ENCODE measurements around the gene PEF1.

PEF1 gene

DNA sequence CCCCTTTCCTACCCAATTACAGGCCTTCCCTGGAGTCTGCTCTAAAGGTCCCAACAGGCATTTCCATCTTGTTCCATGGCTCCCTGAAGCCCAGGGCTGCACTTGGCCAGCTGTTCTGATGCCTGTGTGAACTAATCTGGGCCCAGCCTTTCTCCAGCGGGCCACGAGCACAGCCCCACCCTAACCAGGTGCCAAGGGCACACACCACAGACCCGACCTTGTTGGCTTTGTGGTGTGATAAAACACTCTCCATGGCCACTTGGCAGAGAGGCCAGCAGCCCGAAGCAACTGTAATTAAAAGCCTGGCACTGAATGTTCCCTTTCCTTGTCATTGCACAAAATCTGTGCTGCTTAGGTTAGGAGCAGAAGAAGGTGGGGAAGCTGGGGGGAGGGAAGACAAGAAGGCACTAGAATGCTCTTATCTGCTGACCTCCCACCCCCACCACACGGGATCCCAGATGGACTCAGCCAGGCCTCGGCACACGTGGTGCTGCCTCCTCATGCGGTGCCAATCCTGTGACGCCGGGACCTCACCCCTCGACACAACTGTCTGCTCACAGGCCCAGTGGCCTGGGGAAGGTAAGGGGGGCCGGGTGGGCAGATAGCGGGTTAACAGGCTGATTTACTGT lies 17.3 kb downstream of the PEF1 start:
- H3K36me3 ChIP-seq (ENCODE audit: control insufficient read depth, insufficient read depth, low read length), result peaks cover 41% of the 10 kb centered on the region
- H3K27me3 ChIP-seq (ENCODE audit: control insufficient read depth, insufficient read depth, low read length), result no peaks in the 10 kb centered on the region
- no peak overlapping the region for H3K27ac ChIP-seq (ENCODE audit: low read depth, low read length)
- H3K4me1 ChIP-seq (ENCODE audit: control insufficient read depth, insufficient read depth, low read length), result peaks cover 6% of the 10 kb centered on the region; the same call in 1 of the 2 replicates
- H3K4me3 ChIP-seq (ENCODE audit: low read depth, low read length), result no peak overlapping the region
- H3K9me3 ChIP-seq (ENCODE audit: control insufficient read depth, insufficient read depth, low read depth, low read length), result no peaks in the 10 kb centered on the region
- no peak overlapping the region for H3K9ac ChIP-seq (ENCODE audit: low read length)

DNA sequence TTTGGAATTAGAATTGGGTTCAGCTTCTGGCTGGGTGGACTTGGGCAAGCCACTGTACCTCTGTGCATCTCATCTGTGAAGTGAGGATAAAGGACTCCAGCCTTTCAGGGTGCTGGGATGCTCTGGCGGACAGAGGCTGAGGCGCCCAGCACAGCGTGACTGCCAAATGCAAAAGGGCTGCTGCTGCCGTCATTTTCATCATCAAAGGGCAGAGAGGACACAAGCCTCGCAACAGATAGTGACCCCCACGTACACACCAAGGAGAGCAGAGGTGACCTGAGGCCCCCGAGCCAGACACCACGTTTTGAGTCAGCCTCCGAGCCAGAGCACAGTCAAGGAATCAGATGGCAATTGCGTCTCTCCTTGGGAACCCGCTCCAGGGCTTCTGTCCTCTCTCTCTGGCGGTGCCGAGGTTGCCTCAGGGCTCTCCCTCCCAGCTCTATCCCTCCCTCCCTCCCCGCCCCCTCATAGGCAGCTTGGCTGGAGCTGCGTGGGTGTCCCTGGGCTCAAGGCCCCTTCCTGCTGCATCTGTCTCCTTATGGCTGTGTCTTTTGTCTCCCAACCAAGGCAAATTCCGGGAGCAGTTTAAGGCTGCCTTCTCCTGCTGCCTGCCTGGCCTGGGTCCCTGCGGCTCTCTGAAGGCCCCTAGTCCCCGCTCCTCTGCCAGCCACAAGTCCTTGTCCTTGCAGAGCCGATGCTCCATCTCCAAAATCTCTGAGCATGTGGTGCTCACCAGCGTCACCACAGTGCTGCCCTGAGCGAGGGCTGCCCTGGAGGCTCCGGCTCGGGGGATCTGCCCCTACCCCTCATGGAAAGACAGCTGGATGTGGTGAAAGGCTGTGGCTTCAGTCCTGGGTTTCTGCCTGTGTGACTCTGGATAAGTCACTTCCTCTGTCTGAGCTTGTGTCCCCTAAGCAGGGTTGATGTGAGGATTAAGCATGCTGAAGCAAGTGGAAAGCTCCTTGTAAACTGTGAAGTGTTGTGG lies 18.2 kb downstream of the PEF1 start:
- no peaks in the 10 kb centered on the region for H3K27me3 ChIP-seq (ENCODE audit: control insufficient read depth, insufficient read depth, low read length)
- H3K4me3 ChIP-seq (ENCODE audit: low read depth, low read length), result no peak overlapping the region
- no peak overlapping the region for H3K9ac ChIP-seq (ENCODE audit: low read length)
- H3K36me3 ChIP-seq (ENCODE audit: control insufficient read depth, insufficient read depth, low read length), result peaks cover 32% of the 10 kb centered on the region
- no peak overlapping the region for H3K27ac ChIP-seq (ENCODE audit: low read depth, low read length)
- H3K9me3 ChIP-seq (ENCODE audit: control insufficient read depth, insufficient read depth, low read depth, low read length), result no peaks in the 10 kb centered on the region
- H3K4me1 ChIP-seq (ENCODE audit: control insufficient read depth, insufficient read depth, low read length), result peaks cover 6% of the 10 kb centered on the region; the same call in 1 of the 2 replicates

DNA sequence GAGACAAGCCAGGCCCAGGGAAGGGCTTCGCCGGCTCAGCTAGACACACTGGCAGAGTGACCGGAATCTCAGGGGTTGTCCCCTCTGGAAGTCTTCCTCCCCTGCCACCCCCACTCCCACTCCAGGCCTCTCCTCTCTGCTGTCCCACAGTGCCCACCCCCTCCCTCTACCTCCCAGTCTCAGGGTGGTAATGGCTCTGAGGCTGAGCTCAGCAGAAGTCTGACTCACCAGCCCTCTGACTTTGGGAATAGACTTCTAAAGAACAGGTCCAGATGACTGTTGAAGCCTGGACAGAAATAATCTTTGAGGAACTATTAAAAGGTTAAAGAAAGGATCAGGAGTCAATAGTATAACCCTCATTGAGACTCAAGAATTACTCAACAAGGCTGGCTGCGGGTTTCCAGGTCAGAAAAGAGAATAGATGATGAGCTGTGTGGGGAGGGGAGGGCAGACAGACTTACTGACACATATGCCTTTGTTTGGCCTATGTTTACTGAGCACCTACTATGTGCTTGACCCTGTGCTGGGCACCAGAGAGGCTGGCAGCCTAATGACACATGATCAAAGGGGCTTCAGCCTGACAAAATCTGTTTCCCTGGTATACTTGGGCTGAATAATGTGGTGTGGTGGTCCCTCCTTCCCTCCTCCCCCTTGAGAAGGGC lies 19.0 kb downstream of the PEF1 start:
- no peaks in the 10 kb centered on the region for H3K27me3 ChIP-seq (ENCODE audit: control insufficient read depth, insufficient read depth, low read length)
- no peaks in the 10 kb centered on the region for H3K9me3 ChIP-seq (ENCODE audit: control insufficient read depth, insufficient read depth, low read depth, low read length)
- H3K36me3 ChIP-seq (ENCODE audit: control insufficient read depth, insufficient read depth, low read length), result peaks cover 24% of the 10 kb centered on the region
- no peak overlapping the region for H3K27ac ChIP-seq (ENCODE audit: low read depth, low read length)
- peaks cover 6% of the 10 kb centered on the region; the same call in 1 of the 2 replicates for H3K4me1 ChIP-seq (ENCODE audit: control insufficient read depth, insufficient read depth, low read length)
- H3K4me3 ChIP-seq (ENCODE audit: low read depth, low read length), result no peak overlapping the region
- no peak overlapping the region for H3K9ac ChIP-seq (ENCODE audit: low read length)

DNA sequence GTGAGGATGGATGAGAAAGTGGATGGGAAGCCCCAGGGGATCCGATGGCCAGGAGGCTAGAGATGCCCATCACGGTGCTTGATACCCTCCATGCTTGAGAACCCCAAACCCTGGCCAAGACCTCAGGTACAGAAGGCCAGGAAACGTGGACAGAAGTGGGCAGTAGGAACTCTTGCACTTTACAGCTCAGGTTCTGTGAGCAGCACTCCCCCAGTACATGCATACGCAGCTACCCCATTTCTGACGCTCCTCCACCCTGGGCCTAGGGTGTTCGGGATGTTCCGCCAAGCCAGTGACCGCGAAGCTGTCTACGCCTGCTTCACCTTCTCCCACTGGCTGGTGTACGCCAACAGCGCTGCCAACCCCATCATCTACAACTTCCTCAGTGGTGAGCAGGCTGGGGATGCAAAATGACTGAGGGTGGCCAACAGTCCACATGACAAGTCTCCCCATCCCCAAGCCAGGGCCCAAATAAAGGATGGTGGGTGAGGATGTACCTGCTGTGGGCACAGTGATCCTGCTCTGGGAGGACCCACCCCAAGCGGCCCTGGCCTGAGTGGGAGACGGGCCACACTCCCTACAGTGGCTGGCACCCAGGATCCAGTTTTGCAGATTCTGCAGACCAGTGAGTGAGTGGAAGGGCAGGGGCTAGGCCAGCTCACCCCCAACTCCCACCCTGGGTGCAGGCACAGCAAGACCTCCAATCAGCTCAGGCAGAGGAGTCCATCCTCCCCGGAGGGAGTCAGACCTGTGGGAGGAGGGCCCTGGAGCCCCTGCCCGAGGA lies 19.8 kb downstream of the PEF1 start:
- Histone ChIP-seq H3K4me1 (ENCODE audit: control insufficient read depth, insufficient read depth, low read length) (peaks cover 6% of the 10 kb centered on the region; the same call in 1 of the 2 replicates), H3K27me3 (ENCODE audit: control insufficient read depth, insufficient read depth, low read length) (no peaks in the 10 kb centered on the region), H3K27ac (ENCODE audit: low read depth, low read length) (no peak overlapping the region)

DNA sequence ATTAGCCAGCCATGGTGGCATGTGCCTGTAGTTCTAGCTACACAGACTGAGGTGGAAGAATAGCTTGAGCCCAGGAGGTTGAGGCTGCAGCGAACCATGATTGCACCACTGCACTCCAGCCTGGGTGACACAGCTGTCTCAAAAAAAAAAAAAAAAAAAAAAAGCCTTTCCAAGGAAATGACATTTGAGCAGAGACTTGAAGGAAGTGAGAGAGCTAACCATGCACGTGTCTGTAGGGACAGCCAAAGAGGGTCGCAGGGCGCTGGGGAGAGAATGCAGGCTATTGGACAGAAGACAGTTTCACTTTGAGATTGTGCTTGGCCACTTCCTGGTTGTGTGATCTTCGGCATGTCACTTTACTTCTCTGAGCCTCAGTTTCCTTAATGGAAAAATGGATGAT lies 20.4 kb downstream of the PEF1 start:
- Histone ChIP-seq H3K9ac (ENCODE audit: low read length) (no peak overlapping the region), H3K36me3 (ENCODE audit: control insufficient read depth, insufficient read depth, low read length) (peaks cover 10% of the 10 kb centered on the region; the same call in 1 of the 2 replicates), H3K27ac (ENCODE audit: low read depth, low read length) (no peak overlapping the region), H3K9me3 (ENCODE audit: control insufficient read depth, insufficient read depth, low read depth, low read length) (no peaks in the 10 kb centered on the region), H3K4me1 (ENCODE audit: control insufficient read depth, insufficient read depth, low read length) (peaks cover 6% of the 10 kb centered on the region; the same call in 1 of the 2 replicates), H3K27me3 (ENCODE audit: control insufficient read depth, insufficient read depth, low read length) (peaks cover under 1% of the 10 kb centered on the region; the same call in 1 of the 2 replicates), H3K4me3 (ENCODE audit: low read depth, low read length) (no peak overlapping the region)

More for the DNA sequence above, 19.8 kb downstream of the PEF1 start:
- Histone ChIP-seq H3K9ac (ENCODE audit: low read length) (no peak overlapping the region), H3K9me3 (ENCODE audit: control insufficient read depth, insufficient read depth, low read depth, low read length) (no peaks in the 10 kb centered on the region), H3K4me3 (ENCODE audit: low read depth, low read length) (no peak overlapping the region), H3K36me3 (ENCODE audit: control insufficient read depth, insufficient read depth, low read length) (peaks cover 16% of the 10 kb centered on the region)

DNA sequence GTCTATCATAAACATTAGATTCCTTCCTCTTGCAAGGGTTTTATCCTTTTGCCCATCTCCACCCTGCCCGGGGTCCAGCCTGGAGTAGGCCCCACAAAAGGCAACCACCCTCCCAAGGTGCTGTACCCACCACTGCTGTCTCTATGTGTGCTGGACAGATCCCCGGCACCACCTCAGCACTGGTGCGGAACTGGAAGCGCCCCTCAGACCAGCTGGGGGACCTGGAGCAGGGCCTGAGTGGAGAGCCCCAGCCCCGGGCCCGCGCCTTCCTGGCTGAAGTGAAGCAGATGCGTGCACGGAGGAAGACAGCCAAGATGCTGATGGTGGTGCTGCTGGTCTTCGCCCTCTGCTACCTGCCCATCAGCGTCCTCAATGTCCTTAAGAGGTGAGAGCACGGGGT lies 21.3 kb downstream of the PEF1 start:
- no peak overlapping the region for H3K27ac ChIP-seq (ENCODE audit: low read depth, low read length)
- H3K27me3 ChIP-seq (ENCODE audit: control insufficient read depth, insufficient read depth, low read length), result peaks cover 9% of the 10 kb centered on the region
- no peak overlapping the region for H3K9ac ChIP-seq (ENCODE audit: low read length)

DNA sequence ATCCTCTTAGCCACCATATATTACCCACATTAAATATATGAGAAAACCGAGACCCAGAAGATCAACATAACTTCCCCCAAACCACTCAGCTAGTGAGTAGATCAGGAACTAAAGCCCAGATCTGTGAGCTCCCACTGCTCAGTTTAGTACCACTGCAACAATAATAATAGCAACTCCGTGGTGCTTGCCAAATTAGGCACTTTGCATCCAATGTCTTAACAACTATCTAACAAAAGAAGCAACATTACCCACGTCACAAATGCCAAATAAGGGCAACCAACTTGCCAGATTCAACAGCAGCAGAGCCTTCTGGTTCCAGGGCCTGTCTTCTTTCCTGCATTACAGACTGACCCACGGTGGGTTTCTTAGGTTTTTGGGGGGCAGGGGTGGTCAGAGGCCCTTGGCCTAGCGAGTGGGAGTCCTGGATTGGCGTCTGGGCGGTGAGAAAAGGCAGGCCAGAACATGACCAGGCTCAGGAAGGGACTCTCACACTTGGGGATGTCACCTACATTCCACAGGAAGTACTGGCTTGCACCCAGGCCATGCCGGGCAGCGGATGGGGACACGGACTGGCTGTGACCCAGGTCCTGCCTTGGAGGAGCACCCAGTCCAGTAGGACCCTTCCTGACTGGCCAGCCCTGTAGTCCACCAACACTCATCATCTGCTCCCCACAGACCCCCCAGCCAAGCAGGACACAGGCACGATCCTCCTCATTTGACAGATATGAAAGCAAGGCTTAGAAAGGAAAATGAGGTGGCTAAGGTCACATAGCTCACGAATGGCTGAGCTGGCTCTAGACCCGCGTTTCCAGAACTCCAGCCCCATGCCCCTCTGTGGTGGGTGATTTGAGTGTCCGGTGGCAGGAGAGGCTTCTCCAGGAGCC lies 22.6 kb downstream of the PEF1 start:
- Histone ChIP-seq H3K4me1 (ENCODE audit: control insufficient read depth, insufficient read depth, low read length) (peaks cover 9% of the 10 kb centered on the region; the same call in 1 of the 2 replicates), H3K9ac (ENCODE audit: low read length) (no peak overlapping the region), H3K27me3 (ENCODE audit: control insufficient read depth, insufficient read depth, low read length) (peaks cover 20% of the 10 kb centered on the region), H3K36me3 (ENCODE audit: control insufficient read depth, insufficient read depth, low read length) (no peaks in the 10 kb centered on the region), H3K9me3 (ENCODE audit: control insufficient read depth, insufficient read depth, low read depth, low read length) (no peaks in the 10 kb centered on the region), H3K27ac (ENCODE audit: low read depth, low read length) (no peak overlapping the region), H3K4me3 (ENCODE audit: low read depth, low read length) (no peak overlapping the region)

More for the DNA sequence above, 21.3 kb downstream of the PEF1 start:
- Histone ChIP-seq H3K4me1 (ENCODE audit: control insufficient read depth, insufficient read depth, low read length) (peaks cover 9% of the 10 kb centered on the region; the same call in 1 of the 2 replicates), H3K9me3 (ENCODE audit: control insufficient read depth, insufficient read depth, low read depth, low read length) (no peaks in the 10 kb centered on the region), H3K4me3 (ENCODE audit: low read depth, low read length) (no peak overlapping the region), H3K36me3 (ENCODE audit: control insufficient read depth, insufficient read depth, low read length) (peaks cover 3% of the 10 kb centered on the region; the same call in 1 of the 2 replicates)

DNA sequence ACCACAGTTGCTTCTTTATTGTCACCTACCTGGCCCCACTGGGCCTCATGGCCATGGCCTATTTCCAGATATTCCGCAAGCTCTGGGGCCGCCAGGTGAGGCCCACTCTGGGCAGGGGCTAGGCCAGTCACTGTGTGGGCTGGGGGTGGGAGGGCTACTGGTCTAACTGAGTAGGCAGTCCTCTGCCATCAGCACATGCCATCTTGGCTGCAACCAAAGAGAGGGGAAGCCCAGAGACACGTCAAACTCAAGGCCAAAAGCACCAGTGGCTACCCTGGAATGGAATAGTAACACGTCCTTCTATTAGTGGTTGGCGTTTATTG lies 23.2 kb downstream of the PEF1 start:
- no peaks in the 10 kb centered on the region for H3K36me3 ChIP-seq (ENCODE audit: control insufficient read depth, insufficient read depth, low read length)
- peaks cover 4% of the 10 kb centered on the region; the same call in 1 of the 2 replicates for H3K4me1 ChIP-seq (ENCODE audit: control insufficient read depth, insufficient read depth, low read length)
- H3K4me3 ChIP-seq (ENCODE audit: low read depth, low read length), result no peak overlapping the region
- no peak overlapping the region for H3K9ac ChIP-seq (ENCODE audit: low read length)
- no peaks in the 10 kb centered on the region for H3K9me3 ChIP-seq (ENCODE audit: control insufficient read depth, insufficient read depth, low read depth, low read length)
- peaks cover 26% of the 10 kb centered on the region for H3K27me3 ChIP-seq (ENCODE audit: control insufficient read depth, insufficient read depth, low read length)
- no peak overlapping the region for H3K27ac ChIP-seq (ENCODE audit: low read depth, low read length)

DNA sequence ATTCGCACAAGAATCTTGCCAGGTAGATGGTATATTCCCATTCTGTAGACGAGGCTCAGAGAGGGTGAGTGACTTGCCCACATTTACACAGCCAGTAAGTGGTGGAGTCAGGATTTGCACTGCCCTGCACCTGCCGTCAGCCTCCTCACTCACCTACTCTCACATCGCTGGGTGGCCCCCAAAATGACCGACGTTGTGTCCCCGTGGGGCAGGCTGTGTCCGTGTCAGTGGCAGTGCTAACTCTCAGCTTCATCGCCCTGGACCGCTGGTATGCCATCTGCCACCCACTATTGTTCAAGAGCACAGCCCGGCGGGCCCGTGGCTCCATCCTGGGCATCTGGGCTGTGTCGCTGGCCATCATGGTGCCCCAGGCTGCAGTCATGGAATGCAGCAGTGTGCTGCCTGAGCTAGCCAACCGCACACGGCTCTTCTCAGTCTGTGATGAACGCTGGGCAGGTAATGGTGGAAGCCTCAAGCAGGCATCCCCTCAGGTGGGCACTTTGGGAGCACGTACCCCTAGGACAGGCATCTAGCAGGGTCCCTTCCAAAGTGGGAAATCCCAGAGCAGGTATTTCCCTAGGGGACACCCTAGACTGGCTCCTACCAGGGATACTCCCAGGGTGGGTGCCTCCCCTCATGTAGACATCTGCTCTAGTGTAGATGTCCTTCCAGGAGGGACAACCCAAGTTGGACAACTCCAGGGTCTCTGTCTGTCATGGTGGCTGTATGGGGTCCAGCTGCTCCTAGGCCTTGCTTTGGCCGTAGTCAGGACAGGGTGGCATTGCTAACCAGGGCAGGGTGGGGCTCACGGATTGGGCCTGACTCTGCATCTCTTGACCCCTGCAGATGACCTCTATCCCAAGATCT lies 23.8 kb downstream of the PEF1 start:
- H3K4me3 ChIP-seq (ENCODE audit: low read depth, low read length), result no peak overlapping the region
- H3K9me3 ChIP-seq (ENCODE audit: control insufficient read depth, insufficient read depth, low read depth, low read length), result no peaks in the 10 kb centered on the region
- H3K36me3 ChIP-seq (ENCODE audit: control insufficient read depth, insufficient read depth, low read length), result no peaks in the 10 kb centered on the region
- H3K27me3 ChIP-seq (ENCODE audit: control insufficient read depth, insufficient read depth, low read length), result peaks cover 32% of the 10 kb centered on the region
- H3K27ac ChIP-seq (ENCODE audit: low read depth, low read length), result no peak overlapping the region
- peaks cover 4% of the 10 kb centered on the region; the same call in 1 of the 2 replicates for H3K4me1 ChIP-seq (ENCODE audit: control insufficient read depth, insufficient read depth, low read length)
- no peak overlapping the region for H3K9ac ChIP-seq (ENCODE audit: low read length)
